Loucy (cell line): ENCODE results near the gene C5orf24.

Source experiments
- H2AFZ ChIP-seq: fragments of 200-600 bp; sonication (generic); 2 replicates; pipeline ENCODE4 v1.6.0; 2016; ENCODE audit warnings: antibody characterized with exemption, mild to moderate bottlenecking, low read length, moderate library complexity
- H3F3A ChIP-seq: fragments of 200-600 bp; 2 replicates; pipeline ENCODE4 v1.6.0; 2016; ENCODE audit warnings: antibody characterized with exemption, low read depth, mild to moderate bottlenecking
- H3K27me3 ChIP-seq: fragments of 200-600 bp; sonication (generic); 2 replicates; pipeline ENCODE4 v1.6.1; 2014; ENCODE audit warnings: low read length, mild to moderate bottlenecking; ENCODE audit not compliant: insufficient read depth, poor library complexity, severe bottlenecking
- H3K36me3 ChIP-seq: fragments of 200-600 bp; sonication (generic); 2 replicates; pipeline ENCODE4 v1.6.1; 2016; ENCODE audit warnings: low read length; ENCODE audit not compliant: insufficient read depth
- H3K4me1 ChIP-seq: fragments of 200-600 bp; sonication (generic); 2 replicates; pipeline ENCODE4 v1.5.1; 2014; ENCODE audit warnings: low read length, mild to moderate bottlenecking; ENCODE audit not compliant: insufficient read depth, poor library complexity, severe bottlenecking
- H3K4me2 ChIP-seq: fragments of 200-600 bp; sonication (generic); 2 replicates; pipeline ENCODE4 v1.6.0; 2014; ENCODE audit warnings: antibody characterized with exemption, low read length, low read depth, mild to moderate bottlenecking; ENCODE audit not compliant: poor library complexity, severe bottlenecking
- H3K4me3 ChIP-seq: fragments of 200-600 bp; sonication (generic); 2 replicates; pipeline ENCODE4 v1.5.1; 2014; ENCODE audit warnings: low read length, mild to moderate bottlenecking, mixed read lengths; ENCODE audit not compliant: poor library complexity, severe bottlenecking
- H3K79me2 ChIP-seq: fragments of 200-600 bp; sonication (generic); 2 replicates; pipeline ENCODE4 v1.6.1; 2014; ENCODE audit warnings: low read length; ENCODE audit not compliant: insufficient read depth
- H3K9ac ChIP-seq: fragments of 200-600 bp; sonication (generic); 2 replicates; pipeline ENCODE4 v1.6.0; 2014; ENCODE audit warnings: mild to moderate bottlenecking, low read depth, low read length, moderate library complexity; ENCODE audit not compliant: poor library complexity, severe bottlenecking
- H3K9me2 ChIP-seq: fragments of 200-600 bp; sonication (generic); replicated peaks from 2 replicates; pipeline ENCODE4 v1.6.1; 2016; ENCODE audit warnings: low read depth, low read length, mixed read lengths
- H3K9me3 ChIP-seq: fragments of 200-600 bp; sonication (generic); 2 replicates; pipeline ENCODE4 v1.6.1; 2014; ENCODE audit warnings: mild to moderate bottlenecking, antibody characterized with exemption, low read length, low read depth; ENCODE audit not compliant: insufficient read depth
- H4K20me1 ChIP-seq: fragments of 200-600 bp; sonication (generic); 2 replicates; pipeline ENCODE4 v1.6.0; 2014; ENCODE audit warnings: antibody characterized with exemption, low read length, mild to moderate bottlenecking; ENCODE audit not compliant: insufficient read depth, poor library complexity, severe bottlenecking
- CTCF ChIP-seq: fragments of 200-600 bp; sonication (generic); conservative IDR thresholded peaks from 2 replicates; pipeline ENCODE4 v1.5.1; 2014; ENCODE audit warnings: mild to moderate bottlenecking, antibody characterized with exemption, low read length
- EZH2phosphoT487 ChIP-seq: fragments of 200-600 bp; IDR thresholded peaks from 2 replicates; pipeline ENCODE4 v1.6.1; 2018; ENCODE audit warnings: antibody characterized with exemption, mild to moderate bottlenecking, moderate library complexity, borderline replicate concordance

The C5orf24 gene

GRCh38 chr5:134824681-134825080 lies 21.1 kb upstream of the C5orf24 start:
- Histone ChIP-seq H4K20me1 (no peaks in the 10 kb centered on the region), H3K4me1 (no peaks in the 10 kb centered on the region), H3K9ac (no peak overlapping the region), H3F3A (no peaks in the 10 kb centered on the region), H3K4me3 (no peak overlapping the region), H3K27me3 (no peaks in the 10 kb centered on the region), H3K9me2 (no peaks in the 10 kb centered on the region), H3K36me3 (peaks cover 29% of the 10 kb centered on the region; the same call in 1 of the 2 replicates), H3K79me2 (no peaks in the 10 kb centered on the region), H3K4me2 (no peak overlapping the region), H2AFZ (no peak overlapping the region), H3K9me3 (no peaks in the 10 kb centered on the region)
- TF ChIP-seq EZH2phosphoT487, result no peak
- TF ChIP-seq CTCF, result no peak

DNA sequence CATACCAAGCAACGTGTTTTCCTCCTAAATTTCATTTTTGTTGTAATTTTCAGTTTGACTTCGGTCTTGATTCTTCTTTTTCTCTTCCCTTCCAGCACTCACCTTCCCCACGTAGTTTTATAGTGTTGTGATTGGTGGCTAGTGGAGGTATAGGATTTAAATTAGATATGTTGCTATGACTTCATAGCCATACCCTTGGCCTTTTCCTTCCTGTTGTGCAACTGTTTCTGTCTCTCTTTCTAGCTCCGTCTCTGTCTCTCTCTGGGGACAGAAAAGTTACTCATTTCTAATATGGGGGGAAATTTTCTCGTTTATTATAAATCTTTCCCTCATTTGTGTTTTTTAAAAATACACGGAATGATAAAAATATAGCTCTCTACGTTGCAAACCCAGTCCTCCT lies 20.6 kb upstream of the C5orf24 start:
- Histone ChIP-seq H3K9me3 (no peaks in the 10 kb centered on the region), H3K9me2 (no peaks in the 10 kb centered on the region), H3K4me2 (no peak overlapping the region), H3K4me1 (no peaks in the 10 kb centered on the region), H4K20me1 (no peaks in the 10 kb centered on the region), H3F3A (no peaks in the 10 kb centered on the region), H3K79me2 (no peaks in the 10 kb centered on the region), H3K9ac (no peak overlapping the region), H3K27me3 (no peaks in the 10 kb centered on the region), H3K36me3 (peaks cover 28% of the 10 kb centered on the region; the same call in 1 of the 2 replicates), H3K4me3 (no peak overlapping the region), H2AFZ (no peak overlapping the region)
- TF ChIP-seq EZH2phosphoT487, result no peak
- TF ChIP-seq CTCF, result no peak

DNA sequence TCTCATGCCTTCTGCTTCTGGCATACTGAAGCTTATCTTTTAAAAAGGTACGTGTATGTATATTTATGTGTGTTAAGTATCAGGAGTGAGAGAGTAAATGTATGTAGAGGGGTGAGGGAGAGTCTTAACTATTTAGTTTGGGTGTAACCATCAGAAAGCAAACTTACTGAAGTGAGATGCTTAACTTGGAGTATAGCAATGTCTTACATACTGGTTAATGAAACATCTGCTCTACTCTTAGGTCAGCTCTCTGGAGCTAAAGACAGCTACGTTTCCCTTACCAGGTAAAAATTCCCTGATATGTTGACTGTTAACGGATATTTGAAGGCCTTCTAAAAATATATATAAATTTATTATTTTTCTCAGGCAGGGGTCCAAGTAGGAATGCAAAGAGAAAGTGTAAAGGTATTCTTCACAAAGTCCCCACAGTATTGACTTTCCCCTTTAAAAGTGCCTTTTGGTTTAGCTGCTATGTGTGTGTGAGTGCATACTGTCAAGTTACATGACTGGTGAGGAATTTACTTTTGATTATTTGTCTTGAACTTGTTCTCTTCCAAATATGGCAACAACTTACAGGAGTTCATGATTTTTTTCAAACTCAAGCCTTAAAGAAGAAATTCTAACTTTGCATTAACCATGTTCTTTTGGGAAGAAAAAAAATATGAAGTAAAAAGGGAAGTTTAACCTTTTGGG lies 12.3 kb upstream of the C5orf24 start:
- Histone ChIP-seq H2AFZ (no peak overlapping the region), H3F3A (no peaks in the 10 kb centered on the region), H3K4me3 (no peak overlapping the region), H3K9me2 (no peaks in the 10 kb centered on the region), H3K4me2 (no peak overlapping the region), H4K20me1 (no peaks in the 10 kb centered on the region), H3K4me1 (no peaks in the 10 kb centered on the region), H3K9ac (no peak overlapping the region), H3K9me3 (no peaks in the 10 kb centered on the region), H3K79me2 (no peaks in the 10 kb centered on the region), H3K27me3 (no peaks in the 10 kb centered on the region), H3K36me3 (peaks cover 6% of the 10 kb centered on the region; the same call in 1 of the 2 replicates)
- TF ChIP-seq EZH2phosphoT487 (no peak), CTCF (no peak)
